ENCODE data around the gene NBPF3.
"Not testable (repeated sequence)": the region's sequence is repeated elsewhere in the genome, so short reads cannot be mapped to it uniquely, and the experiment has no call there.

NBPF3 gene

DNA sequence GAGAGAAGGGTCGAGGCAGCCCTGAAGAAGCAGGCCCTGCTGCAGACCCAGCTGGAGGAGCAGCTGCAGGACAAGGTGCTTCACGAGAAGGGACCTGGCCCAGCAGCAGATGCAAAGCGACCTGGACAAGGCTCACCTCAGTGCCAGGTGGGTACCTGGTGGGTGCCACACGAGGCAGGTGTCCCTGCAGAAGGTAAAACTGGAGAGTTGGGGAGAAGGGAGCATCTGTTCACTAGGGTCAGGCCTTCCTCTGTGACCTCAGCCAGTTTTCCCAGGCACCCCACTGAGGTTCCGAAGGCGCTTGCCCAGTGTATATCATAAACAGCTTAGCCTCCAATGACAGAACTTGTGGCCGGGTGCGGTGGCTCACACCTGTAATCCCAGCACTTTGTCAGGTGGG lies 5.5 kb upstream of the NBPF3 start:
- intact Hi-C loops (cut with DNase I; ENCODE audit: low total_unique reads), result no loop called here
- H3K9me3 ChIP-seq, result no peaks in the 10 kb centered on the region
- peaks cover 0 to 13% (median 4%) of the 10 kb centered on the region in 4 donors for H3K4me1 ChIP-seq
- TF ChIP-seq, protein P1, sequence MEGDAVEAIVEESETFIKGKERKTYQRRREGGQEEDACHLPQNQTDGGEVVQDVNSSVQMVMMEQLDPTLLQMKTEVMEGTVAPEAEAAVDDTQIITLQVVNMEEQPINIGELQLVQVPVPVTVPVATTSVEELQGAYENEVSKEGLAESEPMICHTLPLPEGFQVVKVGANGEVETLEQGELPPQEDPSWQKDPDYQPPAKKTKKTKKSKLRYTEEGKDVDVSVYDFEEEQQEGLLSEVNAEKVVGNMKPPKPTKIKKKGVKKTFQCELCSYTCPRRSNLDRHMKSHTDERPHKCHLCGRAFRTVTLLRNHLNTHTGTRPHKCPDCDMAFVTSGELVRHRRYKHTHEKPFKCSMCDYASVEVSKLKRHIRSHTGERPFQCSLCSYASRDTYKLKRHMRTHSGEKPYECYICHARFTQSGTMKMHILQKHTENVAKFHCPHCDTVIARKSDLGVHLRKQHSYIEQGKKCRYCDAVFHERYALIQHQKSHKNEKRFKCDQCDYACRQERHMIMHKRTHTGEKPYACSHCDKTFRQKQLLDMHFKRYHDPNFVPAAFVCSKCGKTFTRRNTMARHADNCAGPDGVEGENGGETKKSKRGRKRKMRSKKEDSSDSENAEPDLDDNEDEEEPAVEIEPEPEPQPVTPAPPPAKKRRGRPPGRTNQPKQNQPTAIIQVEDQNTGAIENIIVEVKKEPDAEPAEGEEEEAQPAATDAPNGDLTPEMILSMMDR (IDR thresholded peaks at IDR 0.05), result no peak
- no peaks in the 10 kb centered on the region for H3K36me3 ChIP-seq
- H3K27ac ChIP-seq, result no peak overlapping the region
- H3K27me3 ChIP-seq, result peaks cover 0 to 30% of the 10 kb centered on the region in 2 donors
- H3K4me3 ChIP-seq, result no peak overlapping the region
- DNase-seq, result no peak

GRCh38 chr1:21435646-21436487 lies 4.1 kb upstream of the NBPF3 start:
- peaks cover 0 to 30% of the 10 kb centered on the region in 2 donors for H3K27me3 ChIP-seq
- no peak for DNase-seq
- intact Hi-C loops (cut with DNase I; ENCODE audit: low total_unique reads), result no loop called here
- no peak overlapping the region for H3K27ac ChIP-seq
- no peaks in the 10 kb centered on the region for H3K36me3 ChIP-seq
- no peaks in the 10 kb centered on the region for H3K9me3 ChIP-seq
- no peak overlapping the region for H3K4me3 ChIP-seq
- H3K4me1 ChIP-seq, result peaks cover 3 to 22% (median 11%) of the 10 kb centered on the region in 4 donors
- TF ChIP-seq, protein P1 (IDR thresholded peaks at IDR 0.05), result no peak

- TF ChIP-seq, protein P1 (IDR thresholded peaks at IDR 0.05), result no peak
- H3K4me3 ChIP-seq, result peak overlapping the region in 1 of 2 donors; percentile 32
- peaks cover 0 to 30% of the 10 kb centered on the region in 2 donors for H3K27me3 ChIP-seq
- H3K9me3 ChIP-seq, result no peaks in the 10 kb centered on the region
- intact Hi-C loops (cut with DNase I; ENCODE audit: low total_unique reads), result no loop called here
- H3K36me3 ChIP-seq, result no peaks in the 10 kb centered on the region
- no peak for DNase-seq
- H3K27ac ChIP-seq, result no peak overlapping the region
- H3K4me1 ChIP-seq, result peaks cover 3 to 27% (median 11%) of the 10 kb centered on the region in 4 donors
These were observed 3.2 kb upstream of the NBPF3 start for GRCh38 chr1:21436488-21437340.

DNA sequence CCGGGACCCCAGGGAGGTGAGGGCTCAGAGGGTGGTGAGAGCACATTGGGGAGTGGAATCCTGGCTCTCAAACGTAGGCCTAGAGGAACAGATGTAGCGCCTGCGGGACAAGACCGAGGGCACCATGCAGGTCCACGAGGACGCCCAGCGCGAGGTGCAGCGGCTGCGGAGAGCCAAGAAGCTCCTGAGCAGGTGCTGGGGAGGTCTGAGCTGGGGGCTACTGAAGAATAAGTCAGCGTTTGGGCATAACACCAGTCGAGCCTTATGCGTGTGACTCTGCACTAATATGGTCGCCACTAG lies 2.6 kb upstream of the NBPF3 start:
- TF ChIP-seq, protein P1 (IDR thresholded peaks at IDR 0.05), result no peak
- Histone ChIP-seq H3K27me3 (peaks cover 0 to 30% of the 10 kb centered on the region in 2 donors), H3K4me3 (peak overlapping the region in 1 of 2 donors; percentile 32), H3K9me3 (no peaks in the 10 kb centered on the region), H3K27ac (no peak overlapping the region), H3K36me3 (no peaks in the 10 kb centered on the region), H3K4me1 (peaks cover 3 to 27% (median 11%) of the 10 kb centered on the region in 4 donors)
- intact Hi-C loops (cut with DNase I; ENCODE audit: low total_unique reads), result no loop called here
- DNase-seq, result no peak

GRCh38 chr1:21438646-21439312 lies 1.2 kb upstream of the NBPF3 start:
- H3K9me3 ChIP-seq; H3K27ac ChIP-seq; intact Hi-C loops (cut with DNase I; ENCODE audit: low total_unique reads); DNase-seq; H3K36me3 ChIP-seq; H3K4me3 ChIP-seq: not testable (repeated sequence)
- Histone ChIP-seq H3K4me1 (peaks cover 3 to 27% (median 11%) of the 10 kb centered on the region in 4 donors), H3K27me3 (peaks cover 0 to 30% of the 10 kb centered on the region in 2 donors)

Data from tibial artery (tissue), 4 donors.